ENCODE measurements around the gene CCDC63.
A peak's percentile ranks its signal among the peaks of the same experiment; 100 is the strongest.
"Not testable (repeated sequence)": the region's sequence is repeated elsewhere in the genome, so short reads cannot be mapped to it uniquely, and the experiment has no call there.

Gene CCDC63

DNA sequence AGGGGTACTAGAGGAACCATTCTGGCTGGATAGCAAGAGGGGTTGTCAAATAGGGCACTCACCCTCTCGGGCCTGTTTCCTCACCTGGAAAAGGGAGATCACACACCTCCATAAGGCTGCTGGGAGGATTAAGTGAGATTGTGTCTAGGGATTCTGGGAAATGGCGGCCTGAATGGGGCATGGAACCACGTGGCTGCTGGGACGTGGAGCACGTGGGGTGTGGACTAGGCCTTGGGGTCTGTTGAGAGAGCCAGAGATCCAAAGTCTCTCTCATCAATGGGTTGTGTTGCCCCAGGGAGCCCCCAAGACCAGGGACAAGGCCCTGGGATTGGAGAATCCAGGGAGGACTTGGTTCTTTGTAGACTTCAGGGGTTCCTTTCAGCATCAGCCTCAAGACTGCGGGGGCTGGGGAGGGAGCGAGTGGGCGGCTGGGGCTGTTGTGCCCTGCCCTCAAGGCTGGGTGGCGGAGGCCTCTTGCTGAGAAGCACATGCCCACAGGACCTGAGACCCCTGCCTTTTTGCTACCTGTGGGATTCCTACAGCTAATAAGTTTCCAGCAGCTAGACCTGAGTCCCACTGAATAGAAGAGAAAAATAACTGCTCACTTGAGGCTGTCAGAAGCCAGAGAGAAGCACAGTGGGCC is 77.0 kb downstream of the CCDC63 start:
- no peak for DNase-seq

- DNase-seq = no peak
These were observed 80.8 kb downstream of the CCDC63 start for GRCh38 chr12:110927546-110927945.

- DNase-seq = no peak
These were observed 81.9 kb downstream of the CCDC63 start for GRCh38 chr12:110928700-110929099.

DNA sequence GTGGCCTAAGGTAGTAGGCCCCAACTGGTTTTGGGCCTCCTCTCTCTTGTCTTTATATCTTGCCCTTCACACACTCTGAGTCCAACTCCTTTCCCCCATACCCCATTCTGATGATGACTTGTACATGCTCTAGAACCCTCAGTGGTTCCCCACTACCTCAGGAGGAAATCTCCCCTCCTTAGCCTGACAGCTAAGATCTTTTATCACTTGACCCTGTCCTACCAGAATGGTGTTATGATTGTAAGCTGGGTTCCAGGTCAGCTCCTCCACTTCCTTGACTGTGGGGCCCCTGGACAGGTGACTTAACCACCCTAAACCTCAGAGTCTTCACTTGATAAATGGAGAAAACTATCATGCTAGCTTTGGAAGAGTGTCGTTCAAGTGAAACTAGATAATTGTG is 83.0 kb downstream of the CCDC63 start:
- no peak for DNase-seq

DNA sequence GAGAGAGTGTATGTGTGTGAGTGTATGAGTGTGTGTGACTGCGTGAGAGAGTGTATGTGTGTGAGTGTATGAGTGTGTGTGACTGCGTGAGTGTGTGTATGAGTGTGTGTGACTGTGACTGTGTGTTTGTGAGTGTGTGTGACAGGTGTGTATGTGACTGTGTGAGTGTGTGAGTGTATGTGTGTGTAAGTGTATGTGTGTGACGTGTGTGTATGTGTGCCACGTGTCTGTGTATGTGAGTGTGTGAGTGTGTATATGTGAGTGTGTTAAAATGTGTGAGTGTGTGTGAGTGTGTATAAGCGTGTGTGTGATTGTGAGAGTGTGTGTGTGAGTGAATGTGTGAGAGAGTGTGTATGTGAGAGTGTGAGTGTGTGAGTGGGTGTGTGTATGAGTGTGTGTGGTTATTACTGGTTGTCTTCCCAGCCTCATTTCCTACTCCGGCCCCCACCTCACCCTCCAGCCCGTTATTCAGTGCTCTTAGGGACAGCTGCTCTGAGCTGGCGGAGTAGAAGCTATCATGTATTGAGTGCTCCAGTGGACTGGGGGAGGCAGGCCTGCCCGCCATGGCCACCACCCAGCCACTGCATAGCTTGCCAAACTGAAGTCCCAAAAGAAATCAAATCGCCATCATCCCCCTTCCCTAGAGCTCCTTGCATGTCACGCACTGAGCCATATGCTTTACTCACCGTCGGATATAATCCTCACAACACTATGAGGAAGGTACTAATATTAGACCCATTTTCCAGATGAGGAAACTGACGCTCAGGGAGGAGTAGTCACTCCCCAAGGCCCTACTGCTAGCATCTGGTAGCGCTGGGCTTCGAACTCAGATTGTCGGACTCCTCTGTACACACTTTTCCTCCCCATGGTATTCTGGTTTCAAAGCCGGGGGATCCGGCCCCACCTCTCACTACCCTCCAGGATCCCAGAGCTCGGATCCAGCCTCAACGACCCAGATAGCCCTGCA is 83.8 kb downstream of the CCDC63 start:
- DNase-seq = no peak

DNA sequence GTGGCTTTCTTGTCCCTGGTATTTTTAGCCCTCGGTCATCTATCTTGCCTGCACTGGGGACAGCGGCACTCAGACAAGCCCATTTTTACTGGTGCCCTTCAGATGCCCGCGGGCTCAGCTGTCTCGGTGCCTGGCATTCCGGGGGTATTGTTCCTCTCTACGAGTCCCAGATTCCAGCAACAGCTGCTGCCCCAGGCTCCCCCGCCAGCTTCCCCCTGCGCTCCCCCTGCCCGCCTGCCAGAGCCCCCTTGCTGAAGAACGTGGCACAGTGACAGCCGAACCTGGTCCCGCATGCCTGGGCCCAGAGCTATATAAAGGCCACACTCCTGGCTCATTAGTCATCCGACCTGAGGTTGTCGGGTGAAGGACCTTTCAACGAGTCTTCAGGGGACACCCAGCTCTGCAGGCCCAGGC is 84.5 kb downstream of the CCDC63 start:
- no peak for DNase-seq

- no peak for DNase-seq
These were observed 85.3 kb downstream of the CCDC63 start for GRCh38 chr12:110932046-110932445.

- no peak for DNase-seq
These were observed 86.7 kb downstream of the CCDC63 start for GRCh38 chr12:110933326-110933974.

- no peak for DNase-seq
These were observed 87.5 kb downstream of the CCDC63 start for GRCh38 chr12:110934093-110934852.

- no peak for DNase-seq
These were observed 88.8 kb downstream of the CCDC63 start for GRCh38 chr12:110935588-110935987.

DNA sequence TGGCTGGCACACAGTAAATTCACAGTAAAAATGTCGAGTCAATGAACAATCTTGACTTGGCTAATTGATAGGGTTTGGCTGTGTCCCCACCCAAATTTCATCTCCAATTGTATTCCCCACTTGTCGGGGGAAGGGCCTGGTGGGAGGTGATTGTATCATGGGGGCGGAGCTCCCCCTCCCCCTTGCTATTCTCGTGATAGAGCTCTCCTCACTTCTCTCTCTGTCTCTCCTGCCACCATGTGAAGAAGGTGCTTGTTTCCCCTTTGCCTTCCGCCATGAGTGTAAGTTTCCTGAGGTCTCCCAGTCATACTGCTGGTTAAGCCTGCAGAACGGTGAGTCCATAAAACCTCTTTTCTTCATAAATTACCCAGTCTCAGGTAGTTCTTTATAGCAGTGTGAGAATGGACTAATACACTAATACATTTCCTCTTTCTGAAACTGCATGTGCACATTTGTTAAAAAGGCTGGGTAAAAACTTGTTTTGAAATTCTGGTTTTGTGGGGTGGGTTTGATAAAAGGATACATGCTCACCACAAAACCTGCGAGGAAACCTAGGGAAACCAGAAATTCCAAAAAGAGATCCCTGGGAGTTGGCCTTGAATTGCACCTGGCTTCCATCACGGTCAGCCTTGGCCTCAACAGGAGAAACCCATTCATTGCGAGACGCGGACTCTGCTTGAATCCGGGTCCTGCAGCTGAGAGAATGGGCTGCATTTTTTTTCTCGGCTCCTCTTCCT is 89.7 kb downstream of the CCDC63 start:
- DNase-seq = no peak

- DNase-seq = peak; percentile 24
These were observed 90.4 kb downstream of the CCDC63 start for GRCh38 chr12:110937104-110937641.

- no peak for DNase-seq
These were observed 93.5 kb downstream of the CCDC63 start for GRCh38 chr12:110940296-110940695.

GRCh38 chr12:110940933-110941332 is 94.1 kb downstream of the CCDC63 start:
- DNase-seq = peak; percentile 12

GRCh38 chr12:110941391-110941790 is 94.6 kb downstream of the CCDC63 start:
- no peak for DNase-seq

DNA sequence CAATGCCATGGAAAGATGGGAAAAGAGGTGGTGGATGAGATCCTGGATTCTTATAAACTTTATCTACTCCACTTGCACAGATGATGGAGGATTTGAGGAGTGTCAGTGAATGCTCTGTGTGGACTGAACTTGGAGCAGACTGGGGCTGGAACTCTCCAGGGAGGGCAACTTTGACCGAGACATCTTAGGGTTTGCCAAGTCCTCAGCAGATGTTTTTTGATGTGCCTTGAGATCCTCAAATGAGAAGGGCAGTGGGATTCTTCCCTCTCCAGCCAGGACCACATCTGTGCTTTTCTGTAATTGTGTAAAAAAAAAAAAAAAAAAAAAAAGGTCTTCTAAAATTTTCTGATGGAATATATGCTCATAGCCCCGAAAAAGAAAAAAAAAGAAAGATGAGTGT is 96.6 kb downstream of the CCDC63 start:
- DNase-seq = no peak

GRCh38 chr12:110948041-110948440 is 101.3 kb downstream of the CCDC63 start:
- no peak for DNase-seq

DNA sequence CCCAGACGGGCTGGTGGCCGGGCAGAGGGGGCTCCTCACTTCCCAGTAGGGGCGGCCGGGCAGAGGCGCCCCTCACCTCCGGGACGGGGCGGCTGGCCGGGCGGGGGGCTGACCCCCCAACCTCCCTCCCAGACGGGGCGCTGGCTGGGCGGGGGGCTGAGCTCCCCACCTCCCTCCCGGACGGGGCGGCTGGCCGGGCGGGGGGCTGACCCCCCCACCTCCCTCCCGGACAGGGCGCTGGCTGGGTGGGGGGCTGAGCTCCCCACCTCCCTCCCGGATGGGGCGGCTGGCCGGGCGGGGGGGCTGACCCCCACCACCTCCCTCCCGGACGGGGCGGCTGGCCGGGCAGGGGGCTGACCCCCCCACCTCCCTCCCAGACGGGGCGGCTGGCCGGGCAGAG is 103.7 kb downstream of the CCDC63 start:
- DNase-seq = not testable (repeated sequence)

DNA sequence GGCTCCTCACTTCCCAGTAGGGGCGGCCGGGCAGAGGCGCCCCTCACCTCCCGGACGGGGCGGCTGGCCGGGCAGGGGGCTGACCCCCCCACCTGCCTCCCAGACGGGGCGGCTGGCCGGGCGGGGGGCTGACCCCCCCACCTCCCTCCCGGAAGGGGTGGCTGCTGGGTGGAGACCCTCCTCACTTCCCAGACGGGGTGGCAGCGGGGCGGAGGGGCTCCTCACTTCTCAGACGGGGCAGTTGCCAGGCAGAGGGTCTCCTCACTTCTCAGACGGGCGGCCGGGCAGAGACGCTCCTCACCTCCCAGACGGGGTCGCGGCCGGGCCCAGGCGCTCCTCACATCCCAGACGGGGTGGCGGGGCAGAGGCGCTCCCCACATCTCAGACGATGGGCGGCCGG is 104.1 kb downstream of the CCDC63 start:
- not testable (repeated sequence) for DNase-seq
